ENCODE measurements around the gene ARL14EP. TPM values are rescaled to one million over a fixed set of nuclear protein-coding genes. Genes with fewer than 3 reads are reported as not detected.

The ARL14EP gene
- polyA plus RNA-seq, 1 experiment, result 47.2 TPM

GRCh38 chr11:30356391-30356790, 33.5 kb downstream of the ARL14EP start:
- no peak overlapping the region for H3K27ac ChIP-seq (ENCODE audit: low read depth, low read length)
- no peak overlapping the region for H3K4me3 ChIP-seq (ENCODE audit: low read depth, low read length)
- ChIA-PET POLR2A (interaction anchor here (0.6 kb wide), 1 partner anchor 34 kb away, joined by 3 read pairs; the partner anchor contains the start of gene ARL14EP), CTCF (interaction anchor here (1.2 kb wide), 1 partner anchor 557 kb away, joined by 3 read pairs; no protein-coding TSS in a partner anchor)
- no peaks in the 10 kb centered on the region for H3K9me3 ChIP-seq (ENCODE audit: control insufficient read depth, insufficient read depth, low read length)
- H3K27me3 ChIP-seq (ENCODE audit: control insufficient read depth, insufficient read depth, low read length), result no peaks in the 10 kb centered on the region
- TF ChIP-seq CTCF (IDR thresholded peaks at IDR 0.05; ENCODE audit: low read depth, low read length), result no peak
- no peak for DNase-seq (ENCODE audit: low read depth, low spot score)

- ChIA-PET POLR2A (no interaction called here), CTCF (interaction anchor here (1.2 kb wide), 1 partner anchor 16 kb away, joined by 3 read pairs; no protein-coding TSS in a partner anchor)
- DNase-seq (ENCODE audit: low read depth, low spot score), result no peak
- no peak for TF ChIP-seq CTCF (IDR thresholded peaks at IDR 0.05; ENCODE audit: low read depth, low read length)
- no peak overlapping the region for H3K4me3 ChIP-seq (ENCODE audit: low read depth, low read length)
- no peak overlapping the region for H3K27ac ChIP-seq (ENCODE audit: low read depth, low read length)
- H3K27me3 ChIP-seq (ENCODE audit: control insufficient read depth, insufficient read depth, low read length), result no peaks in the 10 kb centered on the region
- H3K9me3 ChIP-seq (ENCODE audit: control insufficient read depth, insufficient read depth, low read length), result no peaks in the 10 kb centered on the region
Observed at GRCh38 chr11:30357872-30358271, 35.0 kb downstream of the ARL14EP start.

DNA sequence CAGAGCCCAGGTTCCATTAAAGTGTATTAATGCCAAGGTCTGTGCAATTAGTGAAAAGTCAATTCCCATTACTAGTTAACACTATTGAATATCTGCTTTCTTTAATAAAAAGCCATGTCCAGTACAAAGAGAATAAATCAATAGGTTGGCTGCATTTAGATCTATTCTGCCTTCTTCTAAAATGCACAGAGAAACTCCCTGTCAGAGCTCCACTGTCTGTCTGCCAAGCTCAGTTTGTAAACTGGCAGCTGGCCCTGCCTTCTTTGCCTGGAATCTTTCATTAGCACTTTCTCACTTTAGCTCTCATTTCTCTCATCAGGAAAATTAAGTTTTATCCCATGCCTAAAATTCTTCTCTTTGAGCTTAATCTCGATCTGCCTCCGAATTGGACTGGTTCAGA, 35.6 kb downstream of the ARL14EP start:
- no peak for TF ChIP-seq CTCF (IDR thresholded peaks at IDR 0.05; ENCODE audit: low read depth, low read length)
- H3K4me3 ChIP-seq (ENCODE audit: low read depth, low read length), result no peak overlapping the region
- no peak overlapping the region for H3K27ac ChIP-seq (ENCODE audit: low read depth, low read length)
- CTCF ChIA-PET, result interaction anchor here (1.2 kb wide), 1 partner anchor 15 kb away, joined by 3 read pairs; no protein-coding TSS in a partner anchor
- no peaks in the 10 kb centered on the region for H3K9me3 ChIP-seq (ENCODE audit: control insufficient read depth, insufficient read depth, low read length)
- POLR2A ChIA-PET, result no interaction called here
- no peaks in the 10 kb centered on the region for H3K27me3 ChIP-seq (ENCODE audit: control insufficient read depth, insufficient read depth, low read length)
- no peak for DNase-seq (ENCODE audit: low read depth, low spot score)

DNA sequence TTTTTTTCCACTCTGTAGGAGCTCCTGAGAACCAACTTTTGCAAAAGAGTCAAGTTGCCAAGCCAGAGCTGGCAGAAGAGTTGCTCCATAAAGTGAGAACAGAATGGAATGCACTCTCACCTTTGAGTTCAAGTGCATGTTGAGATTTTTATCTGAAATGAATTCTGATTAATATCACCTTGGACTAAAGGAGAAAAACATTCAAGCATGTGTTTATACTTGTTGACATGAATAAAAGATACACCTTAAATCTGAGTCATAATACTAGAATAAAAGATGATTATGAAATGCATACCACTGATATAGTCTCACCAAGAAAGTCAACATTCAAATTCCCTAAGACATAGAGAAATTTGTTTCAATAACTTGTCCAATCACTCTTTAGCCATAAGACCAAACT, 37.8 kb downstream of the ARL14EP start:
- ChIA-PET CTCF (interaction anchor here (1.2 kb wide), 1 partner anchor 554 kb away, joined by 3 read pairs; no protein-coding TSS in a partner anchor), POLR2A (no interaction called here)
- H3K27me3 ChIP-seq (ENCODE audit: control insufficient read depth, insufficient read depth, low read length), result no peaks in the 10 kb centered on the region
- TF ChIP-seq CTCF (IDR thresholded peaks at IDR 0.05; ENCODE audit: low read depth, low read length), result no peak
- no peak overlapping the region for H3K4me3 ChIP-seq (ENCODE audit: low read depth, low read length)
- no peak overlapping the region for H3K27ac ChIP-seq (ENCODE audit: low read depth, low read length)
- no peak for DNase-seq (ENCODE audit: low read depth, low spot score)
- no peaks in the 10 kb centered on the region for H3K9me3 ChIP-seq (ENCODE audit: control insufficient read depth, insufficient read depth, low read length)

DNA sequence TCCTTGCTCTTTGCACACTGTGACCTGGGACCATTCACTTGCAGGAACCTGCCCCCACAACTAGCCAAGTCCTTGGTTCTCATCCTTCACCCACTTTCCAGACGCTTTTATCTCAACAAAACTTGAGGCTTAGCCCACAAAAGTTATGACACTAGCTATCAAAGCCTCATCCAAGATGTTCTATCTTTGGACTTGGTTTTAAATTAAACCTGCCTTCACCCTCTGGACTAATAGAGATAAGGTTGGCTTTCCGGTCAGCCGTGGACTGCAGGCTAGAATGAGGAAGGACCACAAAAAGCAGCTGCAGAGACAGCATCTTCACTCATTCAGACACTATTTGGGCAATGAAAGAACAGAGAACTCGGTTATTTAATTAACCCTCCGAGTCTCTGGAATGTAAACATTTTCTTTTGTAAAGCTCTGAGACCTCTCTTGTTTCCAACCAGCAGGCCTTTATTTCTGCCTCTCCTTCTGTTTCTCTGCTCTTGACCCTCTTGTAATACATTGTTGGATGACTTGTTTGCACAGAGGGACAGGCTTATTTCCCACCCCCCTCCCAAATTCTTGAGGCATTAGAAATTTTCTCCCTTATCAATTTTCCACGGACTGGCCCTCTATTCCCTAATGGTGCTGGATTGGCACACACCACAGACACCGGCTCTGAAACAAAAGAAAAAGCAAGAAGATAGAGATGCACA, 41.4 kb downstream of the ARL14EP start:
- ChIA-PET POLR2A (no interaction called here), CTCF (no interaction called here)
- no peak for TF ChIP-seq CTCF (IDR thresholded peaks at IDR 0.05; ENCODE audit: low read depth, low read length)
- Histone ChIP-seq H3K9me3 (ENCODE audit: control insufficient read depth, insufficient read depth, low read length) (no peaks in the 10 kb centered on the region), H3K27ac (ENCODE audit: low read depth, low read length) (no peak overlapping the region), H3K4me3 (ENCODE audit: low read depth, low read length) (no peak overlapping the region), H3K27me3 (ENCODE audit: control insufficient read depth, insufficient read depth, low read length) (no peaks in the 10 kb centered on the region)
- DNase-seq (ENCODE audit: low read depth, low spot score), result no peak

Measured in AG04450 (cell line).